HCT116 (cell line): Measurements from ENCODE around the gene SOX15. TPM values are rescaled to one million over a fixed set of nuclear protein-coding genes. Genes with fewer than 3 reads are reported as not detected.

Experiments used
- ATAC-seq: fragments of 200-7000 bp; cut with Tn5 transposase; 2 replicates; pipeline ENCODE4 v1.9.1; 2020; ENCODE audit warnings: mild to moderate bottlenecking, moderate library complexity
- BruUV-seq: library from RNA; stranded (reverse); fragments of 400-500 nt; replicated peaks from 2 replicates; lab custom pipeline; 2021; lab: Mats Ljungman, UMichigan
- CTCF ChIA-PET: fragments of 300-600 bp; sonication (Branson Sonifier 250); formaldehyde crosslinking; loops from one replicate; lab custom pipeline; 2021; ENCODE audit warnings: antibody characterized with exemption; lab: Charles Lee
- POLR2A ChIA-PET: fragments of 300-600, 350-600 bp; sonication (Branson Sonifier 250); formaldehyde crosslinking; loops from one replicate; lab custom pipeline; 2021; ENCODE audit warnings: antibody characterized with exemption; lab: Charles Lee
- RAD21 ChIA-PET, 2 experiments: fragments of 300-600 bp; sonication (Branson Sonifier 250); formaldehyde crosslinking; loops; one replicate each; lab custom pipeline; 2023; ENCODE audit warnings: low total read pairs in 2 of 2; ENCODE audit not compliant: uncharacterized antibody in 2 of 2, unreplicated experiment in 2 of 2, low non-redundant PET in 1 of 2; lab: Charles Lee
- DNase-seq: peaks from one replicate; pipeline ENCODE4 v3.0.0-alpha.2; 2010; ENCODE audit warnings: low read depth, low spot score
- H2AFZ ChIP-seq: fragments of 200-600 bp; shearing (Covaris generic), sonication (generic); 2 replicates; pipeline ENCODE4 v1.6.1; 2017; ENCODE audit warnings: low read depth, mixed run types, mixed read lengths, antibody characterized with exemption, low read length; ENCODE audit not compliant: poor library complexity, severe bottlenecking
- H3K27ac ChIP-seq: 2 replicates; pipeline ENCODE4 v1.5.1; 2012; ENCODE audit warnings: low read depth, low read length
- H3K27me3 ChIP-seq: fragments of 200-600 bp; sonication (generic); 2 replicates; pipeline ENCODE4 v1.6.1; 2016; ENCODE audit warnings: mixed run types, low read length, mixed read lengths; ENCODE audit not compliant: insufficient read depth
- H3K36me3 ChIP-seq, 2 experiments: fragments of 200-500 bp in 1 of 2; fragments of 200-600 bp in 1 of 2; sonication (Bioruptor generic) in 1 of 2; sonication (generic) in 1 of 2; 2 replicates each; pipeline versions ENCODE4 v1.5.1 to v1.6.1; 2014 to 2016; ENCODE audit warnings: low read length in 2 of 2, inconsistent platforms in 1 of 2, mixed read lengths in 1 of 2, mixed run types in 1 of 2; ENCODE audit not compliant: insufficient read depth in 2 of 2, control insufficient read depth in 1 of 2
- H3K4me1 ChIP-seq, 2 experiments: fragments of 200-600 bp in 1 of 2; sonication (generic) in 1 of 2; 2 replicates each; pipeline versions ENCODE4 v1.5.1 to v1.6.1; 2012 to 2017; ENCODE audit warnings: low read length in 2 of 2, inconsistent platforms in 1 of 2, mild to moderate bottlenecking in 1 of 2, mixed read lengths in 1 of 2, mixed run types in 1 of 2, moderate library complexity in 1 of 2; ENCODE audit not compliant: insufficient read depth in 2 of 2, control insufficient read depth in 1 of 2
- H3K4me2 ChIP-seq: fragments of 200-600 bp; sonication (generic); 2 replicates; pipeline ENCODE4 v1.6.1; 2017; ENCODE audit warnings: mixed run types, low read length, mixed read lengths
- H3K4me3 ChIP-seq, 2 experiments: fragments of 200-600 bp in 1 of 2; sonication (generic) in 1 of 2; replicated peaks in 1 of 2; 2 replicates each; pipeline ENCODE4 v1.5.1; 2011 to 2016; ENCODE audit warnings: low read length in 2 of 2, control low read depth in 1 of 2, low read depth in 1 of 2, mild to moderate bottlenecking in 1 of 2, mixed read lengths in 1 of 2, mixed run types in 1 of 2
- H3K79me2 ChIP-seq: fragments of 200-600 bp; sonication (generic); 2 replicates; pipeline ENCODE4 v1.6.1; 2017; ENCODE audit warnings: mild to moderate bottlenecking, mixed run types, low read length, moderate library complexity, mixed read lengths; ENCODE audit not compliant: insufficient read depth
- H3K9ac ChIP-seq: fragments of 200-600 bp; sonication (generic); 2 replicates; pipeline ENCODE4 v1.6.1; 2016; ENCODE audit warnings: low read length, mixed read lengths
- H3K9me2 ChIP-seq: fragments of 200-600 bp; sonication (generic), shearing (Covaris generic); 2 replicates; pipeline ENCODE4 v1.6.1; 2017; ENCODE audit warnings: mixed run types, mild to moderate bottlenecking, moderate library complexity; ENCODE audit not compliant: insufficient read depth
- H3K9me3 ChIP-seq, 2 experiments: fragments of 200-500 bp in 1 of 2; fragments of 200-600 bp in 1 of 2; sonication (Bioruptor generic) in 1 of 2; sonication (generic) in 1 of 2; 2 replicates each; pipeline ENCODE4 v1.6.1; 2014 to 2017; ENCODE audit warnings: low read length in 2 of 2, mixed read lengths in 2 of 2, inconsistent platforms in 1 of 2, low read depth in 1 of 2, mild to moderate bottlenecking in 1 of 2, mixed run types in 1 of 2, moderate library complexity in 1 of 2; ENCODE audit not compliant: control insufficient read depth in 1 of 2, insufficient read depth in 1 of 2
- H4K20me1 ChIP-seq: fragments of 200-600 bp; sonication (generic), shearing (Covaris generic); 2 replicates; pipeline ENCODE4 v1.6.1; 2017; ENCODE audit warnings: mixed run types, mild to moderate bottlenecking, moderate library complexity; ENCODE audit not compliant: insufficient read depth
- CBX3 ChIP-seq: IDR thresholded peaks from 2 replicates; pipeline ENCODE4 v1.6.1; 2012; ENCODE audit warnings: low read depth
- CTCF ChIP-seq, 3 experiments: fragments of 200-600 bp in 1 of 3; sonication (generic) in 1 of 3; IDR thresholded peaks in 2 of 3; conservative IDR thresholded peaks in 1 of 3; 2 replicates each; pipeline ENCODE4 v1.5.1; 2012 to 2017; ENCODE audit warnings: low read depth in 2 of 3, low read length in 2 of 3, antibody characterized with exemption in 1 of 3, borderline replicate concordance in 1 of 3, control low read depth in 1 of 3, mild to moderate bottlenecking in 1 of 3, mixed read lengths in 1 of 3, mixed run types in 1 of 3, moderate library complexity in 1 of 3; ENCODE audit not compliant: insufficient read depth in 1 of 3
- EGR1 ChIP-seq: IDR thresholded peaks from 2 replicates; pipeline ENCODE4 v1.6.1; 2012; ENCODE audit warnings: low read depth
- MAX ChIP-seq: IDR thresholded peaks from 2 replicates; pipeline ENCODE4 v1.6.1; 2012
- POLR2AphosphoS5 ChIP-seq: IDR thresholded peaks from 2 replicates; pipeline ENCODE4 v1.6.1; 2011; ENCODE audit warnings: mild to moderate bottlenecking, low read depth, low read length, moderate library complexity
- SIN3A ChIP-seq: IDR thresholded peaks from 2 replicates; pipeline ENCODE4 v1.6.1; 2012; ENCODE audit warnings: low read depth
- SP1 ChIP-seq: IDR thresholded peaks from 2 replicates; pipeline ENCODE4 v1.6.1; 2012; ENCODE audit warnings: low read depth
- SRF ChIP-seq: IDR thresholded peaks from 2 replicates; pipeline ENCODE4 v1.6.1; 2012; ENCODE audit warnings: low read depth
- TCF7L2 ChIP-seq: IDR thresholded peaks from 2 replicates; pipeline ENCODE4 v1.7.0; 2011; ENCODE audit warnings: borderline replicate concordance, inconsistent platforms; ENCODE audit not compliant: insufficient read depth, insufficient read length; ENCODE audit errors: extremely low read depth
- ZFX ChIP-seq: fragments of 450-650 bp; IDR thresholded peaks from 2 replicates; pipeline ENCODE4 v1.6.1; 2017
- intact Hi-C: fragments of 100-400 bp; cut with micrococcal nuclease; formaldehyde crosslinking; loops from 2 replicates; pipeline ENCODE4 v1.10.0; 2022
- total RNA-seq: library from RNA; stranded (reverse); gene quantifications from one replicate; pipeline ENCODE4 v1.2.1, GENCODE V29; 2021; ENCODE audit not compliant: unreplicated experiment

SOX15 gene
- total RNA-seq, 1 experiment from 2014 or later: 0.69 TPM

GRCh38 chr17:7561589-7562207 lies 28.2 kb downstream of the SOX15 start, which contains the start of gene SENP3:
Gene SENP3, plus strand, starts transcription at chr17:7561919. Its CDS starts 1,158 bp downstream, at chr17:7563077.
- Histone ChIP-seq H4K20me1 (no peaks in the 10 kb centered on the region), H3K4me3 (peak within 1 kb of the TSS; percentile 79 to 83), H3K4me2 (peak within 1 kb of the TSS; percentile 95), H3K36me3 (peaks cover 22 to 30% of the 10 kb centered on the region in 2 experiments), H3K4me1 (peaks cover 27 to 55% of the 10 kb centered on the region in 2 experiments), H2AFZ (no peak within 1 kb of the TSS), H3K27ac (peak within 1 kb of the TSS; percentile 86), H3K9me3 (no peaks in the 10 kb centered on the region), H3K27me3 (no peaks in the 10 kb centered on the region), H3K79me2 (peaks cover 52% of the 10 kb centered on the region), H3K9me2 (no peaks in the 10 kb centered on the region), H3K9ac (peak within 1 kb of the TSS; percentile 98)
- TF ChIP-seq ZFX: peak; percentile 68; the same call in 1 of the 2 replicates
- TF ChIP-seq SRF: 0 out of 2 replicates have a peak, but pooled peaks have one; percentile 59
- no peak for TF ChIP-seq EGR1
- peak; percentile 60 for TF ChIP-seq MAX
- peak; percentile 32 for TF ChIP-seq TCF7L2
- TF ChIP-seq POLR2AphosphoS5: peak; percentile 65
- no peak for TF ChIP-seq SIN3A
- no peak for TF ChIP-seq SP1
- no peak for TF ChIP-seq CTCF (IDR thresholded peaks at IDR 0.05 in 2 of 3, conservative IDR thresholded peaks at IDR 0.05 in 1 of 3; ENCODE audit: borderline replicate concordance in 1 of 3, insufficient read depth in 1 of 3, low read depth in 2 of 3, low read length in 2 of 3)
- no peak for TF ChIP-seq CBX3
- BruUV-seq: no TSS peak
- POLR2A ChIA-PET: interaction anchor here (1.3 to 1.6 kb wide), 2 partner anchors 125 to 611 kb away, joined by 3 to 6 read pairs; partner anchors contain the start of gene TMEM102
- CTCF ChIA-PET: interaction anchor here (1.3 to 2.4 kb wide), 6 partner anchors 47 to 232 kb away, joined by 3 to 37 read pairs (median 13); partner anchors contain the start of genes NEURL4, PLSCR3 and TMEM102
- peak; percentile 73 for DNase-seq
- RAD21 ChIA-PET: no interaction called here
- ATAC-seq: peak; percentile 84
- intact Hi-C loops: loop anchor here (1.0 to 10.0 kb wide), 5 partner anchors 47 to 205 kb away; partner anchors contain the start of genes CHRNB1, POLR2A and SLC35G6
